Upper lobe of right lung (tissue), 1 donor: ENCODE measurements around the gene ISM2. TPM values are rescaled to one million over a fixed set of nuclear protein-coding genes. Genes with fewer than 3 reads are reported as not detected.

ENCODE experiments used
- ATAC-seq: fragments of 200-7000 bp; cut with Tn5 transposase; one replicate; pipeline ENCODE4 v1.9.1; 2020; ENCODE audit warnings: mild to moderate bottlenecking, moderate library complexity
- DNase-seq: peaks from one replicate; pipeline ENCODE4 v3.0.0-alpha.2; 2020
- H3K27ac ChIP-seq: fragments of 200-600 bp; one replicate; pipeline ENCODE4 v1.8.0; 2022
- H3K27me3 ChIP-seq: fragments of 200-600 bp; one replicate; pipeline ENCODE4 v1.8.0; 2022; ENCODE audit warnings: mild to moderate bottlenecking
- H3K36me3 ChIP-seq: fragments of 200-600 bp; one replicate; pipeline ENCODE4 v1.8.0; 2022
- H3K4me1 ChIP-seq: fragments of 200-600 bp; one replicate; pipeline ENCODE4 v1.8.0; 2022
- H3K4me3 ChIP-seq: fragments of 200-600 bp; one replicate; pipeline ENCODE4 v1.8.0; 2022; ENCODE audit warnings: mild to moderate bottlenecking
- H3K9me3 ChIP-seq: fragments of 200-600 bp; one replicate; pipeline ENCODE4 v1.8.0; 2022
- CTCF ChIP-seq: fragments of 200-600 bp; IDR thresholded peaks from one replicate; pipeline ENCODE4 v1.8.0; 2022; ENCODE audit warnings: antibody characterized with exemption
- intact Hi-C: fragments of 100-400 bp; cut with DNase I; formaldehyde crosslinking; loops from one replicate; pipeline ENCODE4 v1.11.0; 2022
- total RNA-seq: library from RNA; stranded (reverse); fragmentation: NEBNext Ultra II Directional; extraction: Animal tissue kit (Norgen Biotek cat#: 25700); gene quantifications from one replicate; pipeline ENCODE4 v1.2.1, GENCODE V29; 2021
- donor health status: DM: no; HTN: yes; CAD: no; lungs with severe emphysema.

The ISM2 gene
- total RNA-seq, 1 donor from 2014 or later: not detected

GRCh38 chr14:77482422-77482821 lies 16.2 kb downstream of the ISM2 start:
- intact Hi-C loops: no loop called here
- no peak for TF ChIP-seq CTCF
- H3K27me3 ChIP-seq: no peaks in the 10 kb centered on the region
- ATAC-seq (no peak), DNase-seq (peak; percentile 56)
- no peaks in the 10 kb centered on the region for H3K9me3 ChIP-seq
- no peak overlapping the region for H3K4me3 ChIP-seq
- no peak overlapping the region for H3K27ac ChIP-seq
- no peaks in the 10 kb centered on the region for H3K36me3 ChIP-seq
- no peaks in the 10 kb centered on the region for H3K4me1 ChIP-seq

- intact Hi-C loops: no loop called here
- Histone ChIP-seq H3K27me3 (no peaks in the 10 kb centered on the region), H3K9me3 (no peaks in the 10 kb centered on the region), H3K4me3 (no peak overlapping the region), H3K27ac (no peak overlapping the region), H3K36me3 (no peaks in the 10 kb centered on the region), H3K4me1 (no peaks in the 10 kb centered on the region)
- no peak for ATAC-seq
- no peak for TF ChIP-seq CTCF
- no peak for DNase-seq
Measured at GRCh38 chr14:77478796-77479195, 19.8 kb downstream of the ISM2 start.

- H3K4me3 ChIP-seq: no peak overlapping the region
- H3K27ac ChIP-seq: no peak overlapping the region
- ATAC-seq (no peak), DNase-seq (peak; percentile 48)
- H3K9me3 ChIP-seq: no peaks in the 10 kb centered on the region
- no peaks in the 10 kb centered on the region for H3K27me3 ChIP-seq
- H3K36me3 ChIP-seq: no peaks in the 10 kb centered on the region
- TF ChIP-seq CTCF: no peak
- intact Hi-C loops: no loop called here
- H3K4me1 ChIP-seq: no peaks in the 10 kb centered on the region
Measured at GRCh38 chr14:77478029-77478428, 20.6 kb downstream of the ISM2 start.

- DNase-seq (peak; percentile 63), ATAC-seq (peak; percentile 23)
- Histone ChIP-seq H3K27me3 (no peaks in the 10 kb centered on the region), H3K27ac (no peak overlapping the region), H3K9me3 (no peaks in the 10 kb centered on the region), H3K4me1 (no peaks in the 10 kb centered on the region), H3K36me3 (no peaks in the 10 kb centered on the region), H3K4me3 (no peak overlapping the region)
- no peak for TF ChIP-seq CTCF
- intact Hi-C loops: no loop called here
Measured at GRCh38 chr14:77475432-77476115, 23.0 kb downstream of the ISM2 start.

- Histone ChIP-seq H3K4me1 (no peaks in the 10 kb centered on the region), H3K27me3 (no peaks in the 10 kb centered on the region), H3K9me3 (no peaks in the 10 kb centered on the region), H3K4me3 (no peak overlapping the region), H3K27ac (no peak overlapping the region), H3K36me3 (peaks cover 5% of the 10 kb centered on the region)
- ATAC-seq: peak; percentile 5
- TF ChIP-seq CTCF: no peak
- intact Hi-C loops: no loop called here
- peak; percentile 30 for DNase-seq
Measured at GRCh38 chr14:77474479-77475177, 24.0 kb downstream of the ISM2 start.
